PC-9 (cell line): ENCODE measurements around the gene FAM114A2. TPM values are rescaled to one million over a fixed set of nuclear protein-coding genes. Genes with fewer than 3 reads are reported as not detected.

ENCODE experiments used
- BruUV-seq: library from RNA; stranded (reverse); fragments of 400-500 nt; replicated peaks from 2 replicates; lab custom pipeline; 2021; lab: Mats Ljungman, UMichigan
- CTCF ChIA-PET: fragments of 300-600 bp; sonication (Branson Sonifier 250); formaldehyde crosslinking; loops from one replicate; lab custom pipeline; 2022; ENCODE audit warnings: antibody characterized with exemption; lab: Charles Lee
- POLR2A ChIA-PET: fragments of 300-600 bp; sonication (Branson Sonifier 250); formaldehyde crosslinking; loops from one replicate; lab custom pipeline; 2022; ENCODE audit warnings: antibody characterized with exemption; ENCODE audit not compliant: unreplicated experiment; lab: Charles Lee
- DNase-seq, 2 experiments: peaks; one replicate each; pipeline versions ENCODE4 v3.0.0 to v3.0.0-alpha.2; 2015 to 2022; ENCODE audit warnings: mixed read lengths in 1 of 2
- H2AFZ ChIP-seq: fragments of 200-600 bp; sonication (generic); 2 replicates; pipeline ENCODE4 v1.8.1; 2017; ENCODE audit warnings: antibody characterized with exemption
- H3F3A ChIP-seq: fragments of 200-600 bp; sonication (generic); 2 replicates; pipeline ENCODE4 v1.8.1; 2017; ENCODE audit warnings: antibody characterized with exemption, mild to moderate bottlenecking, low read depth; ENCODE audit not compliant: insufficient read depth
- H3K27ac ChIP-seq: fragments of 200-600 bp; sonication (generic); 2 replicates; pipeline ENCODE4 v1.6.1; 2016; ENCODE audit warnings: mixed run types
- H3K27me3 ChIP-seq: fragments of 200-600 bp; sonication (generic); 2 replicates; pipeline ENCODE4 v1.6.1; 2016; ENCODE audit warnings: low read depth, mixed run types; ENCODE audit not compliant: insufficient read depth
- H3K36me3 ChIP-seq: fragments of 200-600 bp; sonication (generic); 2 replicates; pipeline ENCODE4 v1.6.1; 2016; ENCODE audit warnings: low read depth, mixed run types
- H3K4me1 ChIP-seq: fragments of 200-600 bp; sonication (generic); replicated peaks from 2 replicates; pipeline ENCODE4 v1.6.1; 2016; ENCODE audit warnings: mixed run types; ENCODE audit not compliant: insufficient read depth
- H3K4me2 ChIP-seq: fragments of 200-600 bp; sonication (generic); 2 replicates; pipeline ENCODE4 v1.6.1; 2017; ENCODE audit warnings: mixed run types
- H3K4me3 ChIP-seq: fragments of 200-600 bp; sonication (generic); 2 replicates; pipeline ENCODE4 v1.6.1; 2016; ENCODE audit warnings: mixed run types
- H3K79me2 ChIP-seq: fragments of 200-600 bp; sonication (generic); 2 replicates; pipeline ENCODE4 v1.6.1; 2017; ENCODE audit warnings: low read depth, mixed run types
- H3K9me2 ChIP-seq: fragments of 200-600 bp; sonication (generic); 2 replicates; pipeline ENCODE4 v1.8.1; 2017; ENCODE audit warnings: mild to moderate bottlenecking; ENCODE audit not compliant: insufficient read depth
- H3K9me3 ChIP-seq: fragments of 200-600 bp; sonication (generic); 2 replicates; pipeline ENCODE4 v1.8.1; 2016; ENCODE audit warnings: low read depth; ENCODE audit not compliant: insufficient read depth
- H4K20me1 ChIP-seq: fragments of 200-600 bp; sonication (generic); 2 replicates; pipeline ENCODE4 v1.8.1; 2017; ENCODE audit not compliant: insufficient read depth
- CTCF ChIP-seq: fragments of 200-600 bp; sonication (generic); conservative IDR thresholded peaks from 2 replicates; pipeline ENCODE4 v1.6.1; 2017; ENCODE audit warnings: mixed run types, antibody characterized with exemption, mild to moderate bottlenecking, moderate library complexity
- EZH2 ChIP-seq: fragments of 200-600 bp; sonication (generic); IDR thresholded peaks from 2 replicates; pipeline ENCODE4 v1.8.0; 2017; ENCODE audit warnings: antibody characterized with exemption, low read depth
- intact Hi-C: fragments of 100-400 bp; cut with micrococcal nuclease; formaldehyde crosslinking; loops from one replicate; pipeline ENCODE4 v1.10.0; 2022; ENCODE audit not compliant: unreplicated experiment
- total RNA-seq: library from RNA; stranded (reverse); gene quantifications from 2 replicates; pipeline ENCODE4 v1.2.3, GENCODE V29; 2021

FAM114A2 gene
- total RNA-seq, 1 experiment from 2014 or later = 18.9 TPM

DNA sequence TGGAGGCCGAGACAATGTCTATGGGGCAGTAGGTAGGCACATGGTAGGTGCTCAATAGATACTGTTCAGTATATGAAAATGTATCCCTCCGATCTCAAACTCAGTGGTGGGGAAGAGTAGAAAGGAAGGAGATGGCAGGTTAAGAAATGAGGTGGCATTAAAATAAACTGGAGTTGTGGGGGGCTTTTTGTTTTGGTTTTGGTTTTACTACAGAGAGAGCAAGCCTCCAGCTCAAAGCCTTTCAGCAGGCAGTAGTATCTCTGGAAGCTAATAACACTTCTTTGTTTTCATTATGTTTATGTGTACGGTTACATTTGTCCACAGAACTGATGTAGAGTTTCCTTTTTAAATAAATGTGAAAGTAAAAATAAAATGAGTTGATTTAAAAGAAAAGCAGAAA, 8.6 kb upstream of the FAM114A2 start:
- DNase-seq = no peak
- H3K79me2 ChIP-seq = 0 out of 2 replicates have a peak, but pooled peaks cover 3% of the 10 kb centered on the region
- no peaks in the 10 kb centered on the region for H3K9me2 ChIP-seq
- no peak overlapping the region for H3K4me3 ChIP-seq
- no peaks in the 10 kb centered on the region for H3F3A ChIP-seq
- H3K36me3 ChIP-seq = peaks cover 23% of the 10 kb centered on the region; the same call in 1 of the 2 replicates
- ChIA-PET POLR2A (no interaction called here), CTCF (interaction anchor here (0.6 kb wide), 1 partner anchor 540 kb away, joined by 17 read pairs; no protein-coding TSS in a partner anchor)
- no peaks in the 10 kb centered on the region for H3K9me3 ChIP-seq
- peaks cover 14% of the 10 kb centered on the region; the same call in 1 of the 2 replicates for H4K20me1 ChIP-seq
- BruUV-seq = no TSS peak
- no peaks in the 10 kb centered on the region for H3K4me1 ChIP-seq
- no peak overlapping the region for H3K4me2 ChIP-seq
- H3K27ac ChIP-seq = no peak overlapping the region
- no peaks in the 10 kb centered on the region for H3K27me3 ChIP-seq
- intact Hi-C loops = no loop called here
- TF ChIP-seq EZH2 (no peak), CTCF (no peak)
- H2AFZ ChIP-seq = no peak overlapping the region

- H3K79me2 ChIP-seq = peaks cover 5% of the 10 kb centered on the region; the same call in 1 of the 2 replicates
- no peak overlapping the region for H2AFZ ChIP-seq
- H3K4me2 ChIP-seq = no peak overlapping the region
- ChIA-PET CTCF (no interaction called here), POLR2A (no interaction called here)
- BruUV-seq = no TSS peak
- no peak overlapping the region for H3K4me3 ChIP-seq
- DNase-seq = no peak
- H3K27me3 ChIP-seq = no peaks in the 10 kb centered on the region
- H3F3A ChIP-seq = no peaks in the 10 kb centered on the region
- H3K36me3 ChIP-seq = peaks cover 16% of the 10 kb centered on the region; the same call in 1 of the 2 replicates
- intact Hi-C loops = no loop called here
- H3K9me3 ChIP-seq = no peaks in the 10 kb centered on the region
- no peaks in the 10 kb centered on the region for H3K9me2 ChIP-seq
- H3K4me1 ChIP-seq = no peaks in the 10 kb centered on the region
- peaks cover 14% of the 10 kb centered on the region; the same call in 1 of the 2 replicates for H4K20me1 ChIP-seq
- no peak overlapping the region for H3K27ac ChIP-seq
- TF ChIP-seq EZH2 (no peak), CTCF (no peak)
Observed at GRCh38 chr5:154046486-154046885, 7.8 kb upstream of the FAM114A2 start.

GRCh38 chr5:154044581-154044980, 5.9 kb upstream of the FAM114A2 start:
- Histone ChIP-seq H3K9me2 (no peaks in the 10 kb centered on the region), H3K79me2 (peaks cover 24% of the 10 kb centered on the region), H3K4me2 (no peak overlapping the region), H2AFZ (no peak overlapping the region), H3K27ac (no peak overlapping the region), H3K9me3 (no peaks in the 10 kb centered on the region), H4K20me1 (peaks cover 11% of the 10 kb centered on the region; the same call in 1 of the 2 replicates), H3K4me1 (peaks cover 9% of the 10 kb centered on the region), H3F3A (no peaks in the 10 kb centered on the region), H3K36me3 (no peaks in the 10 kb centered on the region), H3K4me3 (no peak overlapping the region), H3K27me3 (no peaks in the 10 kb centered on the region)
- CTCF ChIA-PET = no interaction called here
- no peak for DNase-seq
- TF ChIP-seq EZH2 = no peak
- no peak for TF ChIP-seq CTCF
- BruUV-seq = no TSS peak
- intact Hi-C loops = no loop called here
- POLR2A ChIA-PET = no interaction called here
